Transverse colon (tissue), 4 donors: ENCODE data around the gene FIP1L1. TPM values are rescaled to one million over a fixed set of nuclear protein-coding genes. Genes with fewer than 3 reads are reported as not detected.
A peak's percentile ranks its signal among the peaks of the same experiment; 100 is the strongest.

Source experiments
- DNase-seq: peaks from one replicate; pipeline ENCODE4 v3.0.0-alpha.2; 2019
- H3K27ac ChIP-seq, 4 donors: fragments of 200-600 bp; sonication (generic); 2 replicates each; pipeline ENCODE4 v1.5.1; 2016 to 2018; ENCODE audit warnings: inconsistent platforms in 4 of 4
- H3K27me3 ChIP-seq: fragments of 200-600 bp; sonication (generic); 2 replicates; pipeline ENCODE4 v1.5.1; 2017; ENCODE audit warnings: inconsistent platforms
- H3K36me3 ChIP-seq, 4 donors: fragments of 200-600 bp; sonication (generic); 2 replicates each; pipeline ENCODE4 v1.5.1; 2017 to 2019; ENCODE audit warnings: inconsistent platforms in 4 of 4
- H3K4me1 ChIP-seq, 4 donors: fragments of 200-600 bp; sonication (generic); 2 replicates each; pipeline ENCODE4 v1.5.1; 2017 to 2020; ENCODE audit warnings: inconsistent platforms in 4 of 4
- H3K4me3 ChIP-seq, 4 donors: fragments of 200-600 bp; sonication (generic); 1 replicate in 1 of 4; 2 replicates in 3 of 4; pipeline versions ENCODE4 v1.5.1 to v1.6.1; 2017 to 2019; ENCODE audit warnings: inconsistent platforms in 4 of 4
- H3K9me3 ChIP-seq, 2 donors: fragments of 200-600 bp; sonication (generic); 2 replicates each; pipeline ENCODE4 v1.5.1; 2017 to 2019; ENCODE audit warnings: inconsistent platforms in 2 of 2
- EP300 ChIP-seq: sonication (generic); formaldehyde crosslinking; IDR thresholded peaks from one replicate; pipeline ENCODE4 v1.6.1; 2017; ENCODE audit warnings: antibody characterized with exemption, low read depth
- POLR2A ChIP-seq: fragments of 450-650 bp; IDR thresholded peaks from one replicate; pipeline ENCODE4 v1.6.1; 2016; ENCODE audit warnings: antibody characterized with exemption, mild to moderate bottlenecking, moderate library complexity
- POLR2AphosphoS5 ChIP-seq, 3 donors: sonication (generic); formaldehyde crosslinking; IDR thresholded peaks; one replicate each; pipeline ENCODE4 v1.6.1; 2016; ENCODE audit warnings: antibody characterized with exemption in 3 of 3
- WGBS, 2 donors: methylation state at CpG; one replicate each; pipeline ENCODE4 v1.1.5; 2018; ENCODE audit warnings: low coverage in 1 of 2; 5-methylcytosine and 5-hydroxymethylcytosine counted together
- in situ Hi-C, 4 donors: fragments of 200-750 bp; cut with MboI; loops; one replicate each; pipeline versions ENCODE4 v1.15.0 to v1.15.1; 2017; ENCODE audit warnings: low sequenced_read_pairs in 3 of 4, low pct_ligation_motif_present in 1 of 4, low pct_unique_long_range_greater_than_20kb in 1 of 4
- intact Hi-C: fragments of 100-400 bp; cut with DNase I; formaldehyde crosslinking; loops from one replicate; pipeline ENCODE4 v1.15.1; 2023; ENCODE audit warnings: low total_unique reads
- total RNA-seq, 4 donors: library from RNA; depleted of rRNA; stranded (reverse); fragments of >200 nt; gene quantifications; one replicate each; pipeline ENCODE4 v1.1.0, GENCODE V29; 2016
- TF ChIP-seq, protein P1 (sequence below), 5 experiments: fragments of 200-600 bp in 3 of 5; fragments of 450-650 bp in 2 of 5; sonication (generic) in 3 of 5; IDR thresholded peaks; 1 replicate in 2 of 5; 2 replicates in 3 of 5; pipeline ENCODE4 v1.5.1; 2016 to 2017; ENCODE audit warnings: antibody characterized with exemption in 5 of 5, inconsistent platforms in 3 of 5, mild to moderate bottlenecking in 2 of 5, moderate library complexity in 1 of 5

The FIP1L1 gene
- total RNA-seq, 4 donors from 2014 or later = 20.6 to 97.5 (median 43.9) TPM

DNA sequence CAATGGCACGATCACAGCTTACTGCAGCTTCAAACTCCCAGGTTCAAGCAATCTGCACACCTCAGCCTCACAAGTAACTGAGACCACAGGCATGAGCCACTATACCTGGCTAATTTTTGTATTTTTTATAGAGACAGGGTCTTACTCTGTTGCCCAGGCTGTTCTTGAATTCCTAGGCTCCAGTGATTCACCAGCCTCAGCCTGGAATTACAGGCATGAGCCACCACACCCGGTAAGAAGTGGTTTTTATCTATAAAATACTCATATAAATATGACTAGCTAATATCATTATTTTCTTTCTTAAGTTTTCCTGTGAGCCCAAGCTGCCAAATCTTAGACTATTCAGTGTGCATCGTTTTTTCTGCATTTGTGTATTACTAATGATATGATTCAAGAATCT is 16.0 kb upstream of the FIP1L1 start:
- Histone ChIP-seq H3K27me3 (no peaks in the 10 kb centered on the region), H3K36me3 (no peaks in the 10 kb centered on the region), H3K9me3 (no peaks in the 10 kb centered on the region), H3K4me1 (peaks cover 3 to 35% (median 15%) of the 10 kb centered on the region in 4 donors), H3K27ac (no peak overlapping the region), H3K4me3 (no peak overlapping the region)
- WGBS, 2 donors = 80 to 81% methylated on average over 2 to 3 of the region's 3 CpGs
- intact Hi-C loops (no loop called here), in situ Hi-C loops (loop anchor here in 2 of 4 donors (25.0 kb wide), 5 partner anchors 349 to 876 kb away; partner anchors contain the start of genes CHIC2 (in 2 of the 2) and PDGFRA (in 1 of the 2))
- TF ChIP-seq, protein P1, sequence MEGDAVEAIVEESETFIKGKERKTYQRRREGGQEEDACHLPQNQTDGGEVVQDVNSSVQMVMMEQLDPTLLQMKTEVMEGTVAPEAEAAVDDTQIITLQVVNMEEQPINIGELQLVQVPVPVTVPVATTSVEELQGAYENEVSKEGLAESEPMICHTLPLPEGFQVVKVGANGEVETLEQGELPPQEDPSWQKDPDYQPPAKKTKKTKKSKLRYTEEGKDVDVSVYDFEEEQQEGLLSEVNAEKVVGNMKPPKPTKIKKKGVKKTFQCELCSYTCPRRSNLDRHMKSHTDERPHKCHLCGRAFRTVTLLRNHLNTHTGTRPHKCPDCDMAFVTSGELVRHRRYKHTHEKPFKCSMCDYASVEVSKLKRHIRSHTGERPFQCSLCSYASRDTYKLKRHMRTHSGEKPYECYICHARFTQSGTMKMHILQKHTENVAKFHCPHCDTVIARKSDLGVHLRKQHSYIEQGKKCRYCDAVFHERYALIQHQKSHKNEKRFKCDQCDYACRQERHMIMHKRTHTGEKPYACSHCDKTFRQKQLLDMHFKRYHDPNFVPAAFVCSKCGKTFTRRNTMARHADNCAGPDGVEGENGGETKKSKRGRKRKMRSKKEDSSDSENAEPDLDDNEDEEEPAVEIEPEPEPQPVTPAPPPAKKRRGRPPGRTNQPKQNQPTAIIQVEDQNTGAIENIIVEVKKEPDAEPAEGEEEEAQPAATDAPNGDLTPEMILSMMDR (IDR thresholded peaks at IDR 0.05) = no peak
- TF ChIP-seq POLR2A = no peak
- TF ChIP-seq EP300 = no peak
- TF ChIP-seq POLR2AphosphoS5 (IDR thresholded peaks at IDR 0.05) = no peak
- DNase-seq = no peak

DNA sequence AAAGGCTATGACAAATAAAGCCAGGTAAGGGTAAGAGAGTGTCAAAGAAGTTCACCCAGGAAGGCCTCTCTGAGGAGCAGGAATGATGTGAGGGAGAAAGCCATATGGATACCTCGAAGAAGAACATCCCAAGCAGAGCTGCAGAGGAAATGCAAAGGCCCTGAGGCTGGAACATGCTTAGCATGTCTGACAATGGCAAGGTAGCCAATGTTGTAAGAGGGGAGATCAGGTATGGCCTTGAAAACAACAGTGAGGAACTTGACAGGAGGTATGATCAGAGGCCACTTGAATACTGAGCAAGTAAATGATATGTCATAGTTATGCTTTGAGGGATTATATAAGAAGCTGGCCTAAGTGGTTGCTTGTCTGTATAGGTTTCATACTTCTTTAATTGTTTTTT is 15.3 kb upstream of the FIP1L1 start:
- TF ChIP-seq POLR2AphosphoS5 (IDR thresholded peaks at IDR 0.05) (no peak), POLR2A (no peak), EP300 (no peak)
- TF ChIP-seq, protein P1 (IDR thresholded peaks at IDR 0.05) = no peak
- Histone ChIP-seq H3K27me3 (no peaks in the 10 kb centered on the region), H3K27ac (no peak overlapping the region), H3K4me3 (no peak overlapping the region), H3K4me1 (peaks cover 3 to 38% (median 16%) of the 10 kb centered on the region in 4 donors), H3K36me3 (no peaks in the 10 kb centered on the region), H3K9me3 (no peaks in the 10 kb centered on the region)
- in situ Hi-C loops = loop anchor here in 2 of 4 donors (25.0 kb wide), 5 partner anchors 350 to 875 kb away; partner anchors contain the start of genes CHIC2 (in 2 of the 2) and PDGFRA (in 1 of the 2)
- intact Hi-C loops = no loop called here
- WGBS, 2 donors = 75 to 100% methylated on average over 1 of the region's 1 CpG
- no peak for DNase-seq

DNA sequence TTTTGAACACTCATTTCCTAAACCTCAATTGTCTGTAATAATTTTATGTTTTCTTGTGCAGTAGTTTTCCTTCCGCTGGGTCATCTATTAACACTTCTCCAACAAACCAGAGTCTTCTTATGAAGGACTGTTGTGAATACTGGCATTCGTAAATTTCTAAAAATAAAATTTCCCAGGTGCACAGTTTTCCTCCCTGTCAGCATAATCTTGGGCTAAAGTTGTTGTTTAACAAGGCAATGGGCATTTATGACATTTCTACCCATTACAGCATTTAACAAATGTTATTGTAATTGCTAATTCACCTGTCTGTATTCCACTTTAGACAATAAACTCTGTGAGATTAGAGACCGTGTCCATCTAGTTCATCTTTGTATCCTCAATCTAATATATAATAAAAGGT is 12.8 kb upstream of the FIP1L1 start:
- Histone ChIP-seq H3K9me3 (no peaks in the 10 kb centered on the region), H3K4me1 (peaks cover 3 to 38% (median 16%) of the 10 kb centered on the region in 4 donors), H3K4me3 (peak overlapping the region in 3 of 4 donors; percentile 62 to 70 (median 68)), H3K27me3 (no peaks in the 10 kb centered on the region), H3K36me3 (no peaks in the 10 kb centered on the region), H3K27ac (no peak overlapping the region)
- intact Hi-C loops (no loop called here), in situ Hi-C loops (loop anchor here in 2 of 4 donors (25.0 kb wide), 5 partner anchors 352 to 873 kb away; partner anchors contain the start of genes CHIC2 (in 2 of the 2) and PDGFRA (in 1 of the 2))
- no peak for DNase-seq
- TF ChIP-seq, protein P1 (IDR thresholded peaks at IDR 0.05) = no peak
- no peak for TF ChIP-seq EP300
- no peak for TF ChIP-seq POLR2A
- TF ChIP-seq POLR2AphosphoS5 (IDR thresholded peaks at IDR 0.05) = no peak
- 36 to 55% methylated on average over 3 of the region's 3 CpGs for WGBS, 2 donors

DNA sequence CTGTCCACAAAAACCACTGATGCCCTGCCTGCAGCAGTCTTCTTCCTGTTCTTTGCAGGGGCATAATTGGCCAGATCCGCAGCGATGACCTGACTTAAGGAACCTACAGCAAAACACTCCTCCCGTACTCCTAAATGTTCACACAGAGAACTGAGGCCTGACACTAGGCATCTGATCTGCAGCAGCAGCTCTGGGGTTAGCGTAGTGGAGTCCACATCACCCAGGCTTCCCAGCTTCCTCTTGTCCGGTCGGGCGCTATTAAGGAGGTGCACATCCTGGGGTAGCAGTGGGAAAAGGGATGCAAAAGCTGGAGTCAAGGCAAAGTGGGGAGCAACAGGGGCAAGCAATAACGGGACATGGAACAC is 12.3 kb upstream of the FIP1L1 start:
- H3K4me3 ChIP-seq = peak overlapping the region; percentile 62 to 95 (median 69)
- DNase-seq = no peak
- H3K36me3 ChIP-seq = no peaks in the 10 kb centered on the region
- H3K27me3 ChIP-seq = no peaks in the 10 kb centered on the region
- TF ChIP-seq EP300 = no peak
- TF ChIP-seq POLR2A = no peak
- TF ChIP-seq POLR2AphosphoS5 (IDR thresholded peaks at IDR 0.05) = no peak
- TF ChIP-seq, protein P1 (IDR thresholded peaks at IDR 0.05) = no peak
- peak overlapping the region; percentile 53 to 83 (median 68) for H3K27ac ChIP-seq
- H3K9me3 ChIP-seq = no peaks in the 10 kb centered on the region
- H3K4me1 ChIP-seq = peaks cover 3 to 38% (median 16%) of the 10 kb centered on the region in 4 donors
- in situ Hi-C loops = loop anchor here in 2 of 4 donors (25.0 kb wide), 5 partner anchors 353 to 872 kb away; partner anchors contain the start of genes CHIC2 (in 2 of the 2) and PDGFRA (in 1 of the 2)
- WGBS, 2 donors = 0 to 1% methylated on average over 2 to 8 of the region's 8 CpGs
- intact Hi-C loops = no loop called here
